HEK293 (cell line): ENCODE data around the gene DAAM1.

ENCODE experiments used
- CTCF ChIA-PET: fragments of 350-600 bp; formaldehyde crosslinking; extraction: SDS; loops from one replicate; lab custom pipeline; 2021; ENCODE audit warnings: antibody characterized with exemption; lab: Yijun Ruan, JAX
- POLR2A ChIA-PET: fragments of 300-600 bp; formaldehyde crosslinking; extraction: SDS; loops from one replicate; lab custom pipeline; 2020; ENCODE audit warnings: antibody characterized with exemption, inconsistent platforms; lab: Yijun Ruan, JAX
- H3K27ac ChIP-seq: fragments of 200-500 bp; sonication (Bioruptor generic); 2 replicates; pipeline ENCODE4 v1.5.1; 2014; ENCODE audit warnings: low read depth, low read length, control low read depth, inconsistent platforms; ENCODE audit errors: extremely low read depth
- H3K36me3 ChIP-seq, 2 experiments: fragments of 200-500 bp in 1 of 2; sonication (Bioruptor generic) in 1 of 2; 1 replicate in 1 of 2; 2 replicates in 1 of 2; pipeline ENCODE4 v1.5.1; 2014 to 2017; ENCODE audit warnings: inconsistent platforms in 2 of 2, low read length in 2 of 2; ENCODE audit not compliant: control insufficient read depth in 2 of 2, insufficient read depth in 1 of 2
- H3K4me1 ChIP-seq: fragments of 200-500 bp; sonication (Bioruptor generic); 2 replicates; pipeline ENCODE4 v1.5.1; 2014; ENCODE audit warnings: mild to moderate bottlenecking, low read length, inconsistent platforms; ENCODE audit not compliant: control insufficient read depth, insufficient read depth
- H3K4me3 ChIP-seq: 2 replicates; pipeline ENCODE4 v1.5.1; 2011; ENCODE audit warnings: low read depth, mild to moderate bottlenecking, control low read depth, low read length, moderate library complexity
- H3K9me3 ChIP-seq: fragments of 200-500 bp; sonication (Bioruptor generic); 2 replicates; pipeline ENCODE4 v1.5.1; 2014; ENCODE audit warnings: low read depth, low read length, inconsistent platforms; ENCODE audit not compliant: control insufficient read depth, insufficient read depth
- KLF7 ChIP-seq: fragments of 450-650 bp; formaldehyde crosslinking; IDR thresholded peaks from 2 replicates; pipeline ENCODE4 v1.5.1; 2016; ENCODE audit warnings: missing biosample characterization, missing genetic modification characterization, borderline replicate concordance
- KLF9 ChIP-seq: fragments of 450-650 bp; formaldehyde crosslinking; IDR thresholded peaks from 2 replicates; pipeline ENCODE4 v1.5.1; 2016; ENCODE audit warnings: missing biosample characterization, missing genetic modification characterization, low read depth
- OSR2 ChIP-seq: fragments of 450-650 bp; formaldehyde crosslinking; IDR thresholded peaks from 2 replicates; pipeline ENCODE4 v1.5.1; 2016; ENCODE audit warnings: missing biosample characterization, missing genetic modification characterization
- REPIN1 ChIP-seq: fragments of 450-650 bp; formaldehyde crosslinking; IDR thresholded peaks from 2 replicates; pipeline ENCODE4 v1.5.1; 2017; ENCODE audit warnings: missing biosample characterization, missing genetic modification characterization, low read depth
- ZBTB21 ChIP-seq: fragments of 450-650 bp; formaldehyde crosslinking; IDR thresholded peaks from 2 replicates; pipeline ENCODE4 v1.5.1; 2017; ENCODE audit warnings: missing biosample characterization, missing genetic modification characterization
- ZBTB8A ChIP-seq: fragments of 450-650 bp; formaldehyde crosslinking; IDR thresholded peaks from 2 replicates; pipeline ENCODE4 v1.5.1; 2016; ENCODE audit warnings: missing biosample characterization, missing genetic modification characterization
- ZFP3 ChIP-seq: fragments of 450-650 bp; formaldehyde crosslinking; IDR thresholded peaks from 2 replicates; pipeline ENCODE4 v1.5.1; 2016; ENCODE audit warnings: low read depth, missing biosample characterization, missing genetic modification characterization
- ZNF146 ChIP-seq: fragments of 450-650 bp; formaldehyde crosslinking; IDR thresholded peaks from 2 replicates; pipeline ENCODE4 v1.5.1; 2016; ENCODE audit warnings: missing biosample characterization, missing genetic modification characterization
- ZNF174 ChIP-seq: fragments of 450-650 bp; formaldehyde crosslinking; IDR thresholded peaks from 2 replicates; pipeline ENCODE4 v1.5.0; 2017; ENCODE audit warnings: missing biosample characterization, mild to moderate bottlenecking, missing genetic modification characterization
- ZNF19 ChIP-seq: fragments of 450-650 bp; formaldehyde crosslinking; IDR thresholded peaks from 2 replicates; pipeline ENCODE4; 2016; ENCODE audit warnings: missing biosample characterization, missing genetic modification characterization, low read depth
- ZNF274 ChIP-seq, 2 experiments: fragments of 200-500 bp in 1 of 2; fragments of 450-650 bp in 1 of 2; sonication (Bioruptor generic) in 1 of 2; formaldehyde crosslinking in 1 of 2; IDR thresholded peaks; 2 replicates each; pipeline versions ENCODE4 v1.5.1 to v1.6.1; 2014 to 2016; ENCODE audit warnings: borderline replicate concordance in 1 of 2, inconsistent platforms in 1 of 2, low read length in 1 of 2, missing biosample characterization in 1 of 2, missing genetic modification characterization in 1 of 2
- ZNF426 ChIP-seq: fragments of 450-650 bp; formaldehyde crosslinking; IDR thresholded peaks from 2 replicates; pipeline ENCODE4 v1.5.1; 2017; ENCODE audit warnings: missing biosample characterization, missing genetic modification characterization, mild to moderate bottlenecking, inconsistent platforms, moderate library complexity
- ZNF521 ChIP-seq: fragments of 450-650 bp; formaldehyde crosslinking; IDR thresholded peaks from 2 replicates; pipeline ENCODE4 v1.5.1; 2017; ENCODE audit warnings: missing biosample characterization, mild to moderate bottlenecking, missing genetic modification characterization
- ZNF548 ChIP-seq: fragments of 450-650 bp; formaldehyde crosslinking; IDR thresholded peaks from 2 replicates; pipeline ENCODE4 v1.5.1; 2016; ENCODE audit warnings: missing biosample characterization, missing genetic modification characterization
- ZNF626 ChIP-seq: fragments of 450-650 bp; sonication (Bioruptor Pico); formaldehyde crosslinking; IDR thresholded peaks from 2 replicates; pipeline ENCODE4 v1.5.1; 2018; ENCODE audit warnings: missing biosample characterization, missing genetic modification characterization, inconsistent platforms
- ZSCAN16 ChIP-seq: fragments of 450-650 bp; formaldehyde crosslinking; IDR thresholded peaks from 2 replicates; pipeline ENCODE4 v1.5.1; 2016; ENCODE audit warnings: missing biosample characterization, missing genetic modification characterization
- TF ChIP-seq, protein P1 (sequence below): fragments of 450-650 bp; formaldehyde crosslinking; IDR thresholded peaks from 2 replicates; pipeline ENCODE4 v1.5.1; 2016; ENCODE audit warnings: missing biosample characterization, missing genetic modification characterization
- TF ChIP-seq, protein P2 (sequence below): fragments of 450-650 bp; formaldehyde crosslinking; IDR thresholded peaks from 2 replicates; pipeline ENCODE4 v1.5.1; 2017; ENCODE audit warnings: missing biosample characterization, missing genetic modification characterization
- TF ChIP-seq, protein P3 (sequence below): fragments of 450-650 bp; formaldehyde crosslinking; IDR thresholded peaks from 2 replicates; pipeline ENCODE4 v1.5.1; 2017; ENCODE audit warnings: missing biosample characterization, missing genetic modification characterization
- TF ChIP-seq, protein P4 (sequence below): fragments of 450-650 bp; formaldehyde crosslinking; IDR thresholded peaks from 2 replicates; pipeline ENCODE4 v1.5.1; 2017; ENCODE audit warnings: missing biosample characterization, missing genetic modification characterization
- TF ChIP-seq, protein P5 (sequence below): IDR thresholded peaks from 2 replicates; pipeline ENCODE4 v1.6.1; 2011; ENCODE audit warnings: mild to moderate bottlenecking, low read depth, low read length, borderline replicate concordance
- TF ChIP-seq, protein P6 (sequence below): fragments of 450-650 bp; formaldehyde crosslinking; IDR thresholded peaks from 2 replicates; pipeline ENCODE4 v1.5.1; 2016; ENCODE audit warnings: missing biosample characterization, missing genetic modification characterization

DAAM1 gene

DNA sequence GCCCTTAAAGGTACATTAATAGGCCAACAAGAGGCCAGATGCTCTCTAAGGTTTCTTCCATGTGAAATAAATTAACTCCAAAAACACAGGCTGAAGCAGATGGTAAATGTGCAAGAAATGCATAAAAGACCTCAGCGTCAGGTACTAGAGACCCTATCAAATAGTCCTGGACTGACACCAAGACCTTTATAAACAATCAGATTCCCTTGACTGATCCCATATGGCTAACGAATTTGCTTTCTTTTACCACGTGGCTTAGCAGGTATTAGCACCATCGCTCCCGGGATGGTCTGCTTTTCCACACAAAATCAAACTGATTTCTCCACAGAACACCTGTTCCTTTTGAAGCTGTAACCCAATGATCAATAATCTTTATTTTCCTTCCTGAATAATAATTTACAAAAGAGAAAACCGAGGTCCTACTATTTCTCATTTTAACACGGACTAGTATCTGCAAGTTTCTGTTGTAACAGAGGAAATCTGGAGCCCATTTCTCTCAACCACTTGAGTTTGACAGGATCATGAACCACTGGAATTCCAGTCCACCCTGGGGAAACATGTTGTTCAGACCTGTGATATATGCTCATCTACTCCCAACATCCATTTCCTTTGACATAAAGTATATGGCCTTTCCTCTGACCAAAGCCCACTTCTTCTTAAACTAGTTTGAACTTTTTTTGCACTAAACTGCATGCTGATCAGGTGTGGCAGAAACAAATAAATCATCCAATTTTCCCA is 48.2 kb upstream of the DAAM1 start:
- Histone ChIP-seq H3K27ac (no peak overlapping the region), H3K9me3 (no peaks in the 10 kb centered on the region), H3K4me1 (no peaks in the 10 kb centered on the region), H3K36me3 (no peaks in the 10 kb centered on the region), H3K4me3 (no peak overlapping the region)
- CTCF ChIA-PET = no interaction called here
- POLR2A ChIA-PET = interaction anchor here (1.3 kb wide), 1 partner anchor 48 kb away, joined by 3 read pairs; the partner anchor contains the start of gene DAAM1
- no peak for TF ChIP-seq ZNF426 (tag by site-specific recombination)
- TF ChIP-seq OSR2 = no peak
- TF ChIP-seq, protein P1, sequence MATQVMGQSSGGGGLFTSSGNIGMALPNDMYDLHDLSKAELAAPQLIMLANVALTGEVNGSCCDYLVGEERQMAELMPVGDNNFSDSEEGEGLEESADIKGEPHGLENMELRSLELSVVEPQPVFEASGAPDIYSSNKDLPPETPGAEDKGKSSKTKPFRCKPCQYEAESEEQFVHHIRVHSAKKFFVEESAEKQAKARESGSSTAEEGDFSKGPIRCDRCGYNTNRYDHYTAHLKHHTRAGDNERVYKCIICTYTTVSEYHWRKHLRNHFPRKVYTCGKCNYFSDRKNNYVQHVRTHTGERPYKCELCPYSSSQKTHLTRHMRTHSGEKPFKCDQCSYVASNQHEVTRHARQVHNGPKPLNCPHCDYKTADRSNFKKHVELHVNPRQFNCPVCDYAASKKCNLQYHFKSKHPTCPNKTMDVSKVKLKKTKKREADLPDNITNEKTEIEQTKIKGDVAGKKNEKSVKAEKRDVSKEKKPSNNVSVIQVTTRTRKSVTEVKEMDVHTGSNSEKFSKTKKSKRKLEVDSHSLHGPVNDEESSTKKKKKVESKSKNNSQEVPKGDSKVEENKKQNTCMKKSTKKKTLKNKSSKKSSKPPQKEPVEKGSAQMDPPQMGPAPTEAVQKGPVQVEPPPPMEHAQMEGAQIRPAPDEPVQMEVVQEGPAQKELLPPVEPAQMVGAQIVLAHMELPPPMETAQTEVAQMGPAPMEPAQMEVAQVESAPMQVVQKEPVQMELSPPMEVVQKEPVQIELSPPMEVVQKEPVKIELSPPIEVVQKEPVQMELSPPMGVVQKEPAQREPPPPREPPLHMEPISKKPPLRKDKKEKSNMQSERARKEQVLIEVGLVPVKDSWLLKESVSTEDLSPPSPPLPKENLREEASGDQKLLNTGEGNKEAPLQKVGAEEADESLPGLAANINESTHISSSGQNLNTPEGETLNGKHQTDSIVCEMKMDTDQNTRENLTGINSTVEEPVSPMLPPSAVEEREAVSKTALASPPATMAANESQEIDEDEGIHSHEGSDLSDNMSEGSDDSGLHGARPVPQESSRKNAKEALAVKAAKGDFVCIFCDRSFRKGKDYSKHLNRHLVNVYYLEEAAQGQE = no peak
- no peak for TF ChIP-seq KLF9
- no peak for TF ChIP-seq ZSCAN16 (tag by site-specific recombination)
- no peak for TF ChIP-seq KLF7
- TF ChIP-seq, protein P2, sequence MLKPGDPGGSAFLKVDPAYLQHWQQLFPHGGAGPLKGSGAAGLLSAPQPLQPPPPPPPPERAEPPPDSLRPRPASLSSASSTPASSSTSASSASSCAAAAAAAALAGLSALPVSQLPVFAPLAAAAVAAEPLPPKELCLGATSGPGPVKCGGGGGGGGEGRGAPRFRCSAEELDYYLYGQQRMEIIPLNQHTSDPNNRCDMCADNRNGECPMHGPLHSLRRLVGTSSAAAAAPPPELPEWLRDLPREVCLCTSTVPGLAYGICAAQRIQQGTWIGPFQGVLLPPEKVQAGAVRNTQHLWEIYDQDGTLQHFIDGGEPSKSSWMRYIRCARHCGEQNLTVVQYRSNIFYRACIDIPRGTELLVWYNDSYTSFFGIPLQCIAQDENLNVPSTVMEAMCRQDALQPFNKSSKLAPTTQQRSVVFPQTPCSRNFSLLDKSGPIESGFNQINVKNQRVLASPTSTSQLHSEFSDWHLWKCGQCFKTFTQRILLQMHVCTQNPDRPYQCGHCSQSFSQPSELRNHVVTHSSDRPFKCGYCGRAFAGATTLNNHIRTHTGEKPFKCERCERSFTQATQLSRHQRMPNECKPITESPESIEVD = no peak
- no peak for TF ChIP-seq ZFP3
- TF ChIP-seq ZBTB21 (tag by site-specific recombination) = no peak
- no peak for TF ChIP-seq ZNF19 (tag by site-specific recombination)
- TF ChIP-seq, protein P3, sequence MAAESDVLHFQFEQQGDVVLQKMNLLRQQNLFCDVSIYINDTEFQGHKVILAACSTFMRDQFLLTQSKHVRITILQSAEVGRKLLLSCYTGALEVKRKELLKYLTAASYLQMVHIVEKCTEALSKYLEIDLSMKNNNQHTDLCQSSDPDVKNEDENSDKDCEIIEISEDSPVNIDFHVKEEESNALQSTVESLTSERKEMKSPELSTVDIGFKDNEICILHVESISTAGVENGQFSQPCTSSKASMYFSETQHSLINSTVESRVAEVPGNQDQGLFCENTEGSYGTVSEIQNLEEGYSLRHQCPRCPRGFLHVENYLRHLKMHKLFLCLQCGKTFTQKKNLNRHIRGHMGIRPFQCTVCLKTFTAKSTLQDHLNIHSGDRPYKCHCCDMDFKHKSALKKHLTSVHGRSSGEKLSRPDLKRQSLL = no peak
- no peak for TF ChIP-seq ZNF521
- TF ChIP-seq ZNF274 (IDR thresholded peaks at IDR 0.05; ENCODE audit: low read length) = no peak
- TF ChIP-seq ZNF274 (tag by site-specific recombination; IDR thresholded peaks at IDR 0.05; ENCODE audit: borderline replicate concordance) = no peak
- no peak for TF ChIP-seq ZNF146 (tag by site-specific recombination)
- TF ChIP-seq, protein P4, sequence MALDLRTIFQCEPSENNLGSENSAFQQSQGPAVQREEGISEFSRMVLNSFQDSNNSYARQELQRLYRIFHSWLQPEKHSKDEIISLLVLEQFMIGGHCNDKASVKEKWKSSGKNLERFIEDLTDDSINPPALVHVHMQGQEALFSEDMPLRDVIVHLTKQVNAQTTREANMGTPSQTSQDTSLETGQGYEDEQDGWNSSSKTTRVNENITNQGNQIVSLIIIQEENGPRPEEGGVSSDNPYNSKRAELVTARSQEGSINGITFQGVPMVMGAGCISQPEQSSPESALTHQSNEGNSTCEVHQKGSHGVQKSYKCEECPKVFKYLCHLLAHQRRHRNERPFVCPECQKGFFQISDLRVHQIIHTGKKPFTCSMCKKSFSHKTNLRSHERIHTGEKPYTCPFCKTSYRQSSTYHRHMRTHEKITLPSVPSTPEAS (tag by site-specific recombination) = no peak
- no peak for TF ChIP-seq ZNF626 (tag by site-specific recombination)

DNA sequence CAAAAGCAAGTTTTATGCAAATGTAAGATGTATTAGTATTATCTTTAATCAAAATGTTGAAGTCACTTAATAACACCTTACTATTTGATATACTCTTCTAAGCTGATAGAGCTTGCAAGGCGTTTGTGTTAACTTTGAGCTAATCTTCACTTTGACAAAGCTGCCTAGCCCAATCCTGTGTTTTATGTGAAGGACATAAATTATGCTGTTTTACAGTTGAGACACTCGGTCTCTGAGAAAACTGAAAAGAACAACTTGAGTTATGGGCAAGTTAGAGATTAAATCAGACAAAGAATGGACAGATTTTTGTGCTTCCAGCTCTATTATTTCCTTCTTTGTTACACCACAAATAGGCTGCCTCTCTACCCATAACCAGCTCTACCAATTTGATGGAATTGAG is 42.0 kb upstream of the DAAM1 start:
- no peaks in the 10 kb centered on the region for H3K4me1 ChIP-seq
- CTCF ChIA-PET = no interaction called here
- H3K4me3 ChIP-seq = no peak overlapping the region
- H3K36me3 ChIP-seq = no peaks in the 10 kb centered on the region
- no peak overlapping the region for H3K27ac ChIP-seq
- POLR2A ChIA-PET = no interaction called here
- no peaks in the 10 kb centered on the region for H3K9me3 ChIP-seq
- TF ChIP-seq, protein P5, sequence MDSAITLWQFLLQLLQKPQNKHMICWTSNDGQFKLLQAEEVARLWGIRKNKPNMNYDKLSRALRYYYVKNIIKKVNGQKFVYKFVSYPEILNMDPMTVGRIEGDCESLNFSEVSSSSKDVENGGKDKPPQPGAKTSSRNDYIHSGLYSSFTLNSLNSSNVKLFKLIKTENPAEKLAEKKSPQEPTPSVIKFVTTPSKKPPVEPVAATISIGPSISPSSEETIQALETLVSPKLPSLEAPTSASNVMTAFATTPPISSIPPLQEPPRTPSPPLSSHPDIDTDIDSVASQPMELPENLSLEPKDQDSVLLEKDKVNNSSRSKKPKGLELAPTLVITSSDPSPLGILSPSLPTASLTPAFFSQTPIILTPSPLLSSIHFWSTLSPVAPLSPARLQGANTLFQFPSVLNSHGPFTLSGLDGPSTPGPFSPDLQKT = no peak
- TF ChIP-seq REPIN1 (tag by site-specific recombination) (no peak), ZBTB8A (tag by site-specific recombination) (no peak), ZNF548 (no peak), ZNF174 (tag by site-specific recombination) (no peak)
- TF ChIP-seq, protein P6, sequence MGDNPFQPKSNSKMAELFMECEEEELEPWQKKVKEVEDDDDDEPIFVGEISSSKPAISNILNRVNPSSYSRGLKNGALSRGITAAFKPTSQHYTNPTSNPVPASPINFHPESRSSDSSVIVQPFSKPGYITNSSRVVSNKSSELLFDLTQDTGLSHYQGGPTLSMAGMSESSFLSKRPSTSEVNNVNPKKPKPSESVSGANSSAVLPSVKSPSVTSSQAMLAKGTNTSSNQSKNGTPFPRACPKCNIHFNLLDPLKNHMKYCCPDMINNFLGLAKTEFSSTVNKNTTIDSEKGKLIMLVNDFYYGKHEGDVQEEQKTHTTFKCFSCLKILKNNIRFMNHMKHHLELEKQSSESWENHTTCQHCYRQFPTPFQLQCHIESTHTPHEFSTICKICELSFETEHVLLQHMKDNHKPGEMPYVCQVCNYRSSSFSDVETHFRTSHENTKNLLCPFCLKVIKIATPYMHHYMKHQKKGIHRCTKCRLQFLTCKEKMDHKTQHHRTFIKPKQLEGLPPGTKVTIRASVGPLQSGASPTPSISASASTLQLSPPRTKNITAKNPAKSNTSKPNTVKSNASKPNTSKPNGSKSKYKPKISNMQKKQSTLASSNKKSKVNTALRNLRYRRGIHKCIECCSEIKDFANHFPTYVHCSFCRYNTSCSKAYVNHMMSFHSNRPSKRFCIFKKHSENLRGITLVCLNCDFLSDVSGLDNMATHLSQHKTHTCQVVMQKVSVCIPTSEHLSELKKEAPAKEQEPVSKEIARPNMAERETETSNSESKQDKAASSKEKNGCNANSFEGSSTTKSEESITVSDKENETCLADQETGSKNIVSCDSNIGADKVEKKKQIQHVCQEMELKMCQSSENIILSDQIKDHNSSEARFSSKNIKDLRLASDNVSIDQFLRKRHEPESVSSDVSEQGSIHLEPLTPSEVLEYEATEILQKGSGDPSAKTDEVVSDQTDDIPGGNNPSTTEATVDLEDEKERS (tag by site-specific recombination) = no peak
